ENCODE data around the gene RGL1.

RGL1 gene

DNA sequence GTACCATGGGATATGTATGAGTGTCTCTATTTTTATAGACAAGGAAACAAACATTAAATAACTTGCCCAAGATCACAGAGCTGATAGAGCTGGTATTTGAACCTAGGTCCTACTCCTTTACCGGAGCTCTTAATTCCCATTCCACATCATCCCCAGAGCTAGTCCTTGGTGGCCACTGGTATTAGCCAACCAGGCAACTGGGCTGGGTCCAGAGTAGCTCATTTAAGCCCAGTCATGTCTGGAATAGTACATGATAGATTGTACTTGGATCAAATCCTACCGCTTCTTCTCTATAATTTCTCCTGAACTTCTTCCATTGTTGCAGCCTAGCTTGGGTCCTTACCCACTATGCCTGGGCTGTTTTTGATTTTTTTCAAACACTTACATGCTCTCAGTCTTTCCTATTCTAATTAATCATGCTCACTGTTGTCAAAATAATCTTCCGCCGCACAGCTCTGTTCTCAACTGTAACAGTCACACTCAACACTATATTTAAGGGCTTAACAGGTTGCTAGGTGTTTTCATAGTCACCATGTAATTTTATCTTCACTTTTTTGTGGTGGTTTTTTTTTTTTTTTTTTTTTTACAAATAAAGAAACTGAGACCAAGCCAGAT, 152.4 kb downstream of the RGL1 start:
- no peak for DNase-seq
- in situ Hi-C loops (cut with HindIII; ENCODE audit: low pct_ligation_motif_present, low pct_unique_long_range_greater_than_20kb, low sequenced_read_pairs): no loop called here

DNA sequence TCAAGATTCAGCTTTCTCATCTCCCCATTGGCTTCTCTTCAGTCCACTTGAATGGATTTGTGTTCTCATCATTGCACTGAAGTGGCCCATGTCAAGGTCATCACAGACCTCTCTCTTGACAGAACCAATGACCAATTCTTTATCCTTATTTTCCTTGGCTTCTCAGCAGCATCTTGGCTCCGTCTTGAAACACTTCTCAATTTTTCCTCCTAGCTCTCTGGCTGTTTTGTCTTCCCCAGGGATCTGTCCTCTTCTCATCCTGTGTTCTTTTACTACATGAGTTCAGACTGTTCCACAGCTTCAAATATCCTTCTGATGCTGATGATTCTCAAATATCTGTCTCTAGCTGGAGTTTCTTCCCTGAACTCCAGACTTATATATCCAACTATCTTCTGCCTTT, 154.0 kb downstream of the RGL1 start:
- in situ Hi-C loops (cut with HindIII; ENCODE audit: low pct_ligation_motif_present, low pct_unique_long_range_greater_than_20kb, low sequenced_read_pairs): no loop called here
- no peak for DNase-seq

DNA sequence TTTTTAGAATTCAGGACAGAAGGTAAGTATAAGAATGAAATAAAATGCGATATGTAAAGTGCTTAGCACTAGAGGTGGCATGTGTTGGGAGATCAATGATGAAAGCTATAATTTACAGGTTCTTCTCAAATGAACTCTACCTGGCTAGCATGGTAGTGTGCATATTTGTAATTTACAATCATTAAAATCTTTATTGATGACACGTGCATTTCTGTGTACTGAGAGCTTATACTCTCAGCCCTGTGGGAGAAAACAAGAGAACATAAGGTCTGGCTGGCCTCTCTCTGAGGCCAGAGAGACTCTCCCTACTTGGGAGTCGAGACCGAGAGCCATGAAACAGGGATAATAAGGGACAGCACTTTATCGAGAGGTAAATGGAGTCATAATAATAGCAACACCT, 156.2 kb downstream of the RGL1 start:
- in situ Hi-C loops (cut with HindIII; ENCODE audit: low pct_ligation_motif_present, low pct_unique_long_range_greater_than_20kb, low sequenced_read_pairs): no loop called here
- no peak for DNase-seq

DNA sequence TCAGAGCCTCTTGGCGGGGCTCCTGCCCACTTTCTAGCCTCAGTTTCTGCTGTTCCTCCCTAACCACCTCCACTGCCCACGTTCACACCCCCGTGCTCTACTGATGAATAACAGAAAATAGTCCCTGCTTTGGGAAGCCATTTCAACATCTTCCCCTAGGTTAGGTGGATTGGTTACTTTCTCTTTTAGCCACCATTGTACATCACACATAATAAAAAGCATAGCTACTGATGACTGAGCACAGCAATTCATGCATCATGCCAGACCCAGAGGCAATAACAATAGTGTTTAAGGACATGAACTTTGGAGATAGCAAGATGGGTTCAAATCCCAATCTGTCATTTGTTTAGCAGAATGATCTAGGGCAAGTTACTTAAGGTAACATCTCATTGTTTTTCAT, 158.0 kb downstream of the RGL1 start:
- in situ Hi-C loops (cut with HindIII; ENCODE audit: low pct_ligation_motif_present, low pct_unique_long_range_greater_than_20kb, low sequenced_read_pairs): no loop called here
- no peak for DNase-seq

DNA sequence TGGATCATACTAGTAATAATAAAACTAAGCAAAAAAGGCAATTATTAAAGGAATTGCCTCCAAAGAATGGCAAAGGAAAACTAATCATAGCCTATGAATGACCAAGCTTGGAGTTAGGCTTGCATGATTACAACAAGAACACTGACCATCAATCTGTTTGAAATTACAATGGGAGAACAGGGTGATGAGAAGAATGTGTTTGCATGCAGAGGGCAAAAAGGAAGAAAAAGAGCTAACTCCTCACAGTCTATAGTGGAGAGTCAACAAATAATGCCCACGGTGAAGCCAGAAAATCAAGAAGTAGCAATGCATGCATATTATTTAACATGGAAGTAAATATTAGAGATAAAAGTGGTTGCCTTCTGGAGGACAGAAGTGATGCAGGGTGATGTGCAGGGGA, 160.8 kb downstream of the RGL1 start:
- in situ Hi-C loops (cut with HindIII; ENCODE audit: low pct_ligation_motif_present, low pct_unique_long_range_greater_than_20kb, low sequenced_read_pairs): no loop called here
- no peak for DNase-seq

DNA sequence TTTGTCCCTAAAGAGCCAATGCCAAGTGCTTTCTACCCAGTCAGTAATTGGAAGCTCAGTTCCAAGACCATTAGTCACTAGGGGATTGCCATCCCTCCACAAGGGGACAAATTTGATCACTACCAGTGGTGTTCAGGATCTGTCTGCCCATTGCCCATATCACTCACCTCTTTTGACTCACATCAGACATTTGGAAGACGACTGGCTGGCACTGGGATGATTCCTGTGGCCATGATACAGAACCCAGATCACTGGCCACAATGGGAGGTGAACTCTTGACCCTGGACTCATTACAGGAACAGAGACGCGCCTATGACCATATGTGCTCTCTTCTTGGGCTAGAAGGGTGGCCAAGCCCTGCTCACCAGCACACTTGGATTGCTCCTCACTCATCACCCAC, 161.6 kb downstream of the RGL1 start:
- DNase-seq: no peak
- in situ Hi-C loops (cut with HindIII; ENCODE audit: low pct_ligation_motif_present, low pct_unique_long_range_greater_than_20kb, low sequenced_read_pairs): no loop called here

DNA sequence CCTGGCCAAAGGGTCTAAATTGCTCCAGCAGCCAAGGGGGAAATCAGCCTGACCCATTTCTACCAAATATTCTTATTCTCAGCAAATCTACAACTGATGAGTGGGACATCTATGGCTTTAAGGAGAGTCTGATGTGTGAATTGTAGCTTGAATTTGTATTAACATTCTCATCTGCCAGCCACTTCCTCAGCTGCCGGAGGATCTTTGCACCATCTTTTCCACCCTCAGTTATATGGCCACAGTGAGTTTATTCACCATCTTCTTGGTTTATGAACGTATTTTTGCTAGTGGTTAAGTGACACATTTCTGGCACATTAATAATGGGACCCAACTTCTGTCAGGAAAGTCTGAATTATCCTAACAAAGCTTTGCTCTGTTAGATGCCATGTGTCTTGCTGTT, 163.0 kb downstream of the RGL1 start:
- DNase-seq: no peak
- in situ Hi-C loops (cut with HindIII; ENCODE audit: low pct_ligation_motif_present, low pct_unique_long_range_greater_than_20kb, low sequenced_read_pairs): no loop called here

DNA sequence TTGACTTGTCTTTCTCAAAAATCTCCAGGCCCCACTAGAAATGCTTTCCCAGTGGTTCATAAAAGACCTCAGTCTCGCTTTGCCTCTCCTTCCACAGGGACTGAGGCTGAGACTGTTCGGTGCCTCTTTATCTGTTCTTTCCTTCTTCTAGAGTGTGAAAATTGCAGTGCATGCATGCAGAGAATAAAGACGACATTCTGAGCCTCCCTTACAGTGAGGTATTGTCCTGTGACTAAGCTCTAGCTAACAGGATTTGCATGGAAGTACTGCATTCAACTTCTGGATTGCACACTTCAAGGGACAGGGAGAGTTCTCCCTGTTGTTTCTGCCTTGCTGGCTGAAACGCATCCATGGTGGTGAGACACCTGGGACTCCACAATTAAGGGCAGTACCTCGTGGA, 163.5 kb downstream of the RGL1 start:
- DNase-seq: no peak
- in situ Hi-C loops (cut with HindIII; ENCODE audit: low pct_ligation_motif_present, low pct_unique_long_range_greater_than_20kb, low sequenced_read_pairs): no loop called here

DNA sequence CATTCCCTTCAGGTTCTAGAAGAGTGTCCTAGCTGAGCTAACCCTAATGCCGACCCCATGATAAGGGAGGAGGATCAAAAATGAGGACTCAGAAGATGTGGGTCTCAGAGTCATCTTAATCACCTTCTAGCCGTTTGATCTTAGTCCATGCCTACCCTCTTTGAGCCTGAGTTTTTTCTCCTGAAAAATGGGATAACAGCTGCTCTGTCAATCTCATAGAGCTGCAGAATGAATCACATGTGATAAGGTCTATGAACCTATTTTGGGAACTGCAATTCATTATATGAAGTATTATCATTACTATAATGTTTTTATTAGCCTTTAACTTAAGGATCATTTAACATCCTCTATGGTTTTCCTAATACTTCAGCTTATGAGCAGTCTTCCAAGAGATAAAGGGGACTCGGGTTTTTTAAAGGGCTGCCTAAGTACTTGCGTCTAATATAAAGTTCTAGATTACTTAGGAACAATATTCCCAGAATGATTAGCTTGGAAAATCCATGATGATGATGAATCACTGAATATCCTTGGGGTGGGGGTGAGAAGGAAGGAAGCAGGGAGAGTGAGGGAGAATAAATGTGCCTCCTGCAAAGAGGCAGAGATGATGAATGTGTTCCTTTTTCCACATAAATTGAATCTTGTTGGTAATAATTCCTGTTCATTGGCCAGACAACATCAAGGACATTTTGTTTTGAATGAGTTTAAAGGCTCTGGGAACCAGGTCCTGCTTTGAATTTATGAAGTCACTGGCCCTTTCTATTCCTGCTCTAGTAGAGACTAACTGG, 165.8 kb downstream of the RGL1 start:
- in situ Hi-C loops (cut with HindIII; ENCODE audit: low pct_ligation_motif_present, low pct_unique_long_range_greater_than_20kb, low sequenced_read_pairs): no loop called here
- peak; percentile 17 for DNase-seq

DNA sequence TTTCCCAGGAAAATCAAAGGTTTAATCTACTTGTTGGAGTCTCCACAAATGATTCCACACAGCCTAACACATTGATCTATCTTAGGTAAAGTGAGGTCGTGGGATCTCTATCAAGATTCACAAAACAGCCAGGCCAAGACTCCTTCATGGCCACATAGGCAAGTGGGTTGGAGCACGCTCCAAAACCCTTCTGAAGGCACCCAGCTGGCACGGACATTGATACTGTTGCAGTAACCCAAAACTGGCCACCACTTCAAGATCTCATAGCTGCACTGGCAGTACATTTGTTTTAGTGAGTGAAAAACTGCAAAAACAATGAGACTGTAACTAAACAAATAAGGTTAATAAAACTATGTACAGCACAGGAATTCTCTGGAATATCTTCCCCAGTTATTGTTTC, 170.7 kb downstream of the RGL1 start:
- in situ Hi-C loops (cut with HindIII; ENCODE audit: low pct_ligation_motif_present, low pct_unique_long_range_greater_than_20kb, low sequenced_read_pairs): no loop called here
- no peak for DNase-seq

DNA sequence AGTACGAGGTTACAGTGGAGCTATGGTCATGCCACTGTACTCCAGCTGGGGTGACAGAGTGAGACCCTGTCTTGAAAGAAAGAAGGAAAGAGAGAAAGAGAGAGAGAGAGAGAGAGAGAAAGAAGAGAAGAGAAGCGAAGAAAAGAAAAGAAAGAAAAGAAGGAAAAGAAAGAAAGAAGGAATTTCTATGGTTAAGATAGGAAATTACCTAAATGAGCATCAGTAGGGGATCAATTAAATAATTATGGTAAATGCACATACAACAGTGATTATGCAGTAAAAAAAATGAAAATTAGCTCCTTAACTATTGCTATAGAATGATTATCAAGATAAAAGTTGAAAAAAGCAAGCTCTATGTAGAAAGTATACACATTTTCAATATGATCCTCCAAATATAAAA, 172.8 kb downstream of the RGL1 start:
- no peak for DNase-seq
- in situ Hi-C loops (cut with HindIII; ENCODE audit: low pct_ligation_motif_present, low pct_unique_long_range_greater_than_20kb, low sequenced_read_pairs): no loop called here

Measured in ACHN (cell line).